GM12878 (cell line): ENCODE results near the gene COPE. TPM values are rescaled to one million over a fixed set of nuclear protein-coding genes. Genes with fewer than 3 reads are reported as not detected.

ENCODE experiments used
- ASH2L ChIP-seq: fragments of 300-600, 200-600 bp; sonication (generic); IDR thresholded peaks from 2 replicates; pipeline ENCODE4 v1.6.1; 2017; ENCODE audit warnings: low read depth, mild to moderate bottlenecking, borderline replicate concordance
- ATF3 ChIP-seq: IDR thresholded peaks from 2 replicates; pipeline ENCODE4 v1.6.1; 2011; ENCODE audit warnings: low read depth, mild to moderate bottlenecking, low read length, moderate library complexity, borderline replicate concordance; ENCODE audit errors: extremely low read depth
- ATF7 ChIP-seq: fragments of 450-650 bp; IDR thresholded peaks from 2 replicates; pipeline ENCODE4 v1.6.1; 2016; ENCODE audit warnings: low read depth, mild to moderate bottlenecking
- BCL11A ChIP-seq: IDR thresholded peaks from 2 replicates; pipeline ENCODE4 v1.6.1; 2011; ENCODE audit warnings: low read depth, low read length
- CBFB ChIP-seq: IDR thresholded peaks from 2 replicates; pipeline ENCODE4 v1.6.1; 2016; ENCODE audit warnings: antibody characterized with exemption, low read depth
- CHD4 ChIP-seq: fragments of 200-600 bp; sonication (generic); IDR thresholded peaks from 2 replicates; pipeline ENCODE4 v1.6.1; 2016; ENCODE audit warnings: mild to moderate bottlenecking
- HDGF ChIP-seq: fragments of 450-650 bp; IDR thresholded peaks from 2 replicates; pipeline ENCODE4 v1.6.1; 2016; ENCODE audit warnings: antibody characterized with exemption
- IKZF1 ChIP-seq: fragments of 450-650 bp; conservative IDR thresholded peaks from 2 replicates; pipeline ENCODE4 v1.6.1; 2017; ENCODE audit warnings: antibody characterized with exemption, mild to moderate bottlenecking
- KLF5 ChIP-seq: fragments of 450-650 bp; IDR thresholded peaks from 2 replicates; pipeline ENCODE4 v1.6.1; 2014; ENCODE audit warnings: mild to moderate bottlenecking; ENCODE audit not compliant: partially characterized antibody
- MXI1 ChIP-seq: fragments of 150-350 bp; IDR thresholded peaks from 2 replicates; pipeline ENCODE4 v1.6.1; 2011; ENCODE audit warnings: low read depth, mild to moderate bottlenecking, inconsistent platforms, low read length, improper control_type of control experiment
- MYC ChIP-seq: IDR thresholded peaks from 2 replicates; pipeline ENCODE4 v1.6.1; 2011; ENCODE audit warnings: mild to moderate bottlenecking, low read length, moderate library complexity, inconsistent platforms; ENCODE audit not compliant: insufficient read depth, insufficient replicate concordance, insufficient read length, severe bottlenecking
- NBN ChIP-seq: fragments of 450-650 bp; IDR thresholded peaks from 2 replicates; pipeline ENCODE4 v1.6.1; 2016
- NKRF ChIP-seq: fragments of 450-650 bp; conservative IDR thresholded peaks from 2 replicates; pipeline ENCODE4 v1.6.1; 2017; ENCODE audit warnings: mild to moderate bottlenecking, moderate library complexity
- PAX8 ChIP-seq: fragments of 450-650 bp; IDR thresholded peaks from 2 replicates; pipeline ENCODE4 v1.6.1; 2017; ENCODE audit warnings: mild to moderate bottlenecking, moderate library complexity
- POU2F2 ChIP-seq: IDR thresholded peaks from 3 replicates; pipeline ENCODE4 v1.6.1; 2011; ENCODE audit warnings: low read depth, mild to moderate bottlenecking, low read length, borderline replicate concordance
- RAD21 ChIP-seq: IDR thresholded peaks from 2 replicates; pipeline ENCODE4 v1.6.1; 2011; ENCODE audit warnings: mild to moderate bottlenecking, low read depth, low read length, moderate library complexity; ENCODE audit not compliant: insufficient read depth
- RCOR1 ChIP-seq: conservative IDR thresholded peaks from 2 replicates; pipeline ENCODE4 v1.6.1; 2012; ENCODE audit warnings: low read depth, low read length, improper control_type of control experiment
- RELA ChIP-seq: fragments of 450-650 bp; IDR thresholded peaks from 2 replicates; pipeline ENCODE4 v1.8.0; 2014; ENCODE audit warnings: borderline replicate concordance; ENCODE audit not compliant: partially characterized antibody
- RUNX3 ChIP-seq: IDR thresholded peaks from 2 replicates; pipeline ENCODE4 v1.6.1; 2012; ENCODE audit warnings: low read length, inconsistent platforms
- SIX5 ChIP-seq: IDR thresholded peaks from 2 replicates; pipeline ENCODE4 v1.6.1; 2011; ENCODE audit warnings: mild to moderate bottlenecking, low read depth, low read length, moderate library complexity; ENCODE audit not compliant: severe bottlenecking
- SMAD1 ChIP-seq: fragments of 450-650 bp; IDR thresholded peaks from 2 replicates; pipeline ENCODE4 v1.6.1; 2018; ENCODE audit warnings: mild to moderate bottlenecking, low read depth; ENCODE audit not compliant: partially characterized antibody
- SMAD5 ChIP-seq: IDR thresholded peaks from 2 replicates; pipeline ENCODE4 v1.6.1; 2016; ENCODE audit warnings: antibody characterized with exemption, low read depth
- SP1 ChIP-seq: IDR thresholded peaks from one replicate; pipeline ENCODE4 v1.6.1; 2011; ENCODE audit warnings: low read depth, low read length
- SREBF2 ChIP-seq: IDR thresholded peaks from 2 replicates; pipeline ENCODE4 v1.6.1; 2012; ENCODE audit warnings: mild to moderate bottlenecking, low read length
- SUZ12 ChIP-seq: fragments of 200-600 bp; sonication (generic); IDR thresholded peaks from one replicate; pipeline ENCODE4 v1.6.1; 2018; ENCODE audit warnings: antibody characterized with exemption, mild to moderate bottlenecking; ENCODE audit not compliant: unreplicated experiment
- TARDBP ChIP-seq: IDR thresholded peaks from 2 replicates; pipeline ENCODE4 v1.6.1; 2016; ENCODE audit warnings: borderline replicate concordance
- ZNF24 ChIP-seq: fragments of 450-650 bp; IDR thresholded peaks from 2 replicates; pipeline ENCODE4 v1.6.1; 2017; ENCODE audit warnings: antibody characterized with exemption, mild to moderate bottlenecking
- polyA plus RNA-seq, 11 experiments: library from polyadenylated mRNA; depleted of rRNA in 4 of 11; unstranded in 6 of 11; stranded (reverse) in 5 of 11; fragments of >200 nt; fragmentation: Nextera tagmentation in 4 of 11; fragmentation: Illumina TruSeq in 1 of 11; extraction: Ambion mirVana in 4 of 11; extraction: Trizol in 1 of 11; gene quantifications; 1 replicate in 1 of 11; 2 replicates in 10 of 11; pipeline versions ENCODE4 v1.2.1 to v1.2.3, GENCODE V29; 2011 to 2016; ENCODE audit warnings: inconsistent platforms in 2 of 11, missing spikeins in 2 of 11, low read depth in 1 of 11
- total RNA-seq, 4 experiments: library from RNA; depleted of rRNA in 3 of 4; stranded (reverse); fragments of >200 nt in 3 of 4; fragmentation: Illumina TruSeq in 1 of 4; extraction: Trizol in 1 of 4; gene quantifications; 2 replicates each; pipeline versions ENCODE4 v1.2.1 to v1.2.3, GENCODE V29; 2013 to 2021
- TF ChIP-seq, protein P1 (sequence below): fragments of 450-650 bp; IDR thresholded peaks from 2 replicates; pipeline ENCODE4 v1.6.1; 2017; ENCODE audit warnings: antibody characterized with exemption, mild to moderate bottlenecking, moderate library complexity

COPE gene
- total and polyA plus RNA-seq, 10 of the 15 experiments (the other 5 are each of a cell fraction or from before 2014, with no cell fraction given) = 3.5 to 464 (median 222) TPM

DNA sequence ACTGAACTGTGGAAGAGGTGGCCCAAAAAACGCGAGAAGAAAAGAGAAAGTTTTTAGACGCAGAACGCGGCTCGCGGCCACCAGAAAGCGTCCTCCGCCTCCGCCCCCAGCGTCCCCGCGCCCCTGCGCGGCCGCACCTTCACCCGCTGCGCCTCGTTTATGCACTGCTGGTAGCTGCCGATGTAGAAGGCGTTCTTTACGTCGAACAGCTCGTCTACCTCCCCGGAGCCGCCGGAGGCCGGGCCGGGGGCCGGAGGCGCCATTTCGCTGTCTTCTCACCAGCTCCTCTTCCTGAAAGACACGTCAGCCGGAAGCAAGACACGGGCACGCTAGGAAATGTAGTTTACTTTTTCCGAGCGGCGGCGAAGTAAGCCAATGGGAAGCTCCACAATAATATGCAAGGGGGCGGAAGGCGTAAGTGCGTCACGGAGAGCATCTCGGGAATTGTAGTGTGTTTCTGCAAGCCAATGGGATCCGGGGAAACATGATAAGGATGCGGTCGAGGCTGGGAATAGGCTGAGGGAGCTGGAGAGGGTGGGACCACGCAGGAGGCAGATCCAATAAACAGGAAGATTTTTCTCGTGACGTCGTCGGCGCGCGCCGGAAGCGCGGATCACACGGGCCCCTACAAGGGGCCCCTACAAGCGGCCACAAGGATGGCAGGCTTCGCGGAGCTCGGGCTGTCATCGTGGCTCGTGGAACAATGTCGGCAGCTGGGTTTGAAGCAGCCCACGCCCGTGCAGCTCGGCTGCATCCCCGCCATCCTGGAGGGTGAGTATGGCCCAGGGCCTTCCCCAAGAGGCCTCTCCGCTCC, at the start of gene COPE, which contains the start of gene DDX49 (continued):
- TF ChIP-seq NKRF = peak; percentile 98
- TF ChIP-seq POU2F2 = peak; percentile 90; the same call in 2 of the 3 replicates
- TF ChIP-seq SMAD5 = peak; percentile 88
- TF ChIP-seq SUZ12 = no peak
- TF ChIP-seq KLF5 = peak; percentile 88
- no peak for TF ChIP-seq RCOR1
- TF ChIP-seq SP1 = peak; percentile 95
- peak; percentile 87; the same call in 1 of the 2 replicates for TF ChIP-seq CBFB
- TF ChIP-seq MYC = no peak
- peak; percentile 99 for TF ChIP-seq MXI1
- no peak for TF ChIP-seq BCL11A
- peak; percentile 78 for TF ChIP-seq RUNX3
- peak; percentile 12 for TF ChIP-seq RELA
- peak; percentile 100 for TF ChIP-seq IKZF1
- TF ChIP-seq HDGF = no peak
- peak; percentile 88 for TF ChIP-seq ATF7
- peak; percentile 75; the same call in 1 of the 2 replicates for TF ChIP-seq TARDBP
- peak; percentile 94 for TF ChIP-seq NBN
- TF ChIP-seq PAX8 = no peak
- no peak for TF ChIP-seq ASH2L
- TF ChIP-seq SIX5 = peak; percentile 92
- TF ChIP-seq RAD21 = no peak
- TF ChIP-seq SMAD1 = peak; percentile 49
- TF ChIP-seq CHD4 = no peak
- TF ChIP-seq, protein P1, sequence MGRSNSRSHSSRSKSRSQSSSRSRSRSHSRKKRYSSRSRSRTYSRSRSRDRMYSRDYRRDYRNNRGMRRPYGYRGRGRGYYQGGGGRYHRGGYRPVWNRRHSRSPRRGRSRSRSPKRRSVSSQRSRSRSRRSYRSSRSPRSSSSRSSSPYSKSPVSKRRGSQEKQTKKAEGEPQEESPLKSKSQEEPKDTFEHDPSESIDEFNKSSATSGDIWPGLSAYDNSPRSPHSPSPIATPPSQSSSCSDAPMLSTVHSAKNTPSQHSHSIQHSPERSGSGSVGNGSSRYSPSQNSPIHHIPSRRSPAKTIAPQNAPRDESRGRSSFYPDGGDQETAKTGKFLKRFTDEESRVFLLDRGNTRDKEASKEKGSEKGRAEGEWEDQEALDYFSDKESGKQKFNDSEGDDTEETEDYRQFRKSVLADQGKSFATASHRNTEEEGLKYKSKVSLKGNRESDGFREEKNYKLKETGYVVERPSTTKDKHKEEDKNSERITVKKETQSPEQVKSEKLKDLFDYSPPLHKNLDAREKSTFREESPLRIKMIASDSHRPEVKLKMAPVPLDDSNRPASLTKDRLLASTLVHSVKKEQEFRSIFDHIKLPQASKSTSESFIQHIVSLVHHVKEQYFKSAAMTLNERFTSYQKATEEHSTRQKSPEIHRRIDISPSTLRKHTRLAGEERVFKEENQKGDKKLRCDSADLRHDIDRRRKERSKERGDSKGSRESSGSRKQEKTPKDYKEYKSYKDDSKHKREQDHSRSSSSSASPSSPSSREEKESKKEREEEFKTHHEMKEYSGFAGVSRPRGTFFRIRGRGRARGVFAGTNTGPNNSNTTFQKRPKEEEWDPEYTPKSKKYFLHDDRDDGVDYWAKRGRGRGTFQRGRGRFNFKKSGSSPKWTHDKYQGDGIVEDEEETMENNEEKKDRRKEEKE = no peak
- TF ChIP-seq SREBF2 = no peak; the same call in 1 of the 2 replicates
- TF ChIP-seq ZNF24 = no peak
- TF ChIP-seq ATF3 = peak; percentile 85; the same call in 1 of the 2 replicates
